GM12864 (cell line): Measurements from ENCODE around the gene FOXE3.

Source experiments
- DNase-seq: peaks from one replicate; pipeline ENCODE4 v3.0.0-alpha.2; 2011; ENCODE audit warnings: low read depth
- H3K4me3 ChIP-seq: 2 replicates; pipeline ENCODE4 v1.5.1; 2011; ENCODE audit warnings: mild to moderate bottlenecking, low read depth, low read length, control low read depth
- TF ChIP-seq, protein P1 (sequence below): IDR thresholded peaks from 2 replicates; pipeline ENCODE4 v1.5.1; 2011; ENCODE audit warnings: low read depth, mild to moderate bottlenecking, moderate library complexity, low read length, control low read depth, inconsistent platforms; ENCODE audit errors: missing control alignments

Gene FOXE3

DNA sequence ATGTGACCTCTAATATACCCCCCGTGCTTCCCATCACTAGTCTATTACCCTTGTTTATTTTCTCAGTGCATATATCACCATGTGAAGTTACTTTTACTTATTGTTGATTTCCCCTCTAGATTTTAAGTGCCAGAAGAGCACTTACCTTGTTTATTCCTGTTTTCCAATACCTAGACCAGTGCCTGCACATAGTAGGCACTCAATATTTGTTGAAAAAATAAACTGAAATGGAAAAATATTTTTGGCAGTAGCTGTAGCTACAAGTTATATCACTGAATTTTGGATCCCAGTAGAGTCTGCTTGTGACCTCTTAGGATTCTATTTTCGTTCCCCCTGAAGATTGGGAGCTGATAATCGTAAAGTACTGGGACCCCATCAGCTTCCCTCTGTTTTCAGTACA is 32.0 kb upstream of the FOXE3 start:
- H3K4me3 ChIP-seq = no peak overlapping the region
- TF ChIP-seq, protein P1, sequence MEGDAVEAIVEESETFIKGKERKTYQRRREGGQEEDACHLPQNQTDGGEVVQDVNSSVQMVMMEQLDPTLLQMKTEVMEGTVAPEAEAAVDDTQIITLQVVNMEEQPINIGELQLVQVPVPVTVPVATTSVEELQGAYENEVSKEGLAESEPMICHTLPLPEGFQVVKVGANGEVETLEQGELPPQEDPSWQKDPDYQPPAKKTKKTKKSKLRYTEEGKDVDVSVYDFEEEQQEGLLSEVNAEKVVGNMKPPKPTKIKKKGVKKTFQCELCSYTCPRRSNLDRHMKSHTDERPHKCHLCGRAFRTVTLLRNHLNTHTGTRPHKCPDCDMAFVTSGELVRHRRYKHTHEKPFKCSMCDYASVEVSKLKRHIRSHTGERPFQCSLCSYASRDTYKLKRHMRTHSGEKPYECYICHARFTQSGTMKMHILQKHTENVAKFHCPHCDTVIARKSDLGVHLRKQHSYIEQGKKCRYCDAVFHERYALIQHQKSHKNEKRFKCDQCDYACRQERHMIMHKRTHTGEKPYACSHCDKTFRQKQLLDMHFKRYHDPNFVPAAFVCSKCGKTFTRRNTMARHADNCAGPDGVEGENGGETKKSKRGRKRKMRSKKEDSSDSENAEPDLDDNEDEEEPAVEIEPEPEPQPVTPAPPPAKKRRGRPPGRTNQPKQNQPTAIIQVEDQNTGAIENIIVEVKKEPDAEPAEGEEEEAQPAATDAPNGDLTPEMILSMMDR = no peak
- DNase-seq = no peak

DNA sequence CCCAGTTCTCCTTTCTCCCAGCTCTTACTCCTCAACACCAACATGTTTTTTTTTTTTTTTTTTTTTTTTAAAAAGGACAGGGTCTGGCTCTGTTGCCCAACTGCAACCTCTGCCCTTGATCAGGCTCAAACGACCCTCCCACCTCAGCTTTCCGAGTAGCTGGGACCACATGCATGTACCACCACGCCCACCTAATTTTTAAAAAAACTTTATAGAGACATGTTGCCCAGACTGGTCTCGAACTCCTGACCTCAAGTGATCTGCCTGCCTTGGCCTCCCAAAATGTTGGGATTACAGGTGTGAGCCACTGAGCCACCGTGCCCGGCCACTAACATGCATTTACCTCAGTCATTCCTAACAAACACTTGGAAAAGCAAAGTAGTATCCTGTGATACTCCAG is 31.1 kb upstream of the FOXE3 start:
- DNase-seq = no peak
- TF ChIP-seq, protein P1 = no peak
- no peak overlapping the region for H3K4me3 ChIP-seq

DNA sequence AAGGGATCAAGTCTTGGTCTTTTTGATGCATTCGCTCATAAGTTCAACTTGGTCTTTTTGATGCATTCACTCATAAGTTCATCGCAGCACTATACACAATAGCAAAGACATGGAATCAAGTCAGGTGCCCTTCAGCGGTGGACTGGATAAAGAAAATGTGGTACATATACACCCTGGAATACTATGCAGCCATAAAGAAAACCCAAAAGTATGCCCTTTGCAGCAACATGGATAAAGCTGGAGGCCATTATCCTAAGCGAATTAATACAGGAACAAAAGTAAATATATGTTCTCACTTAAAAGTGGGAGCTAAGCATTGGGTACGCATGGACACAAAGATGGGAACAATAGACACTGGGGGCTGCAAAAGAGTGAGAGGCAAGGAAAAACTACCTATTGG is 29.8 kb upstream of the FOXE3 start:
- TF ChIP-seq, protein P1 = no peak
- no peak overlapping the region for H3K4me3 ChIP-seq
- no peak for DNase-seq

DNA sequence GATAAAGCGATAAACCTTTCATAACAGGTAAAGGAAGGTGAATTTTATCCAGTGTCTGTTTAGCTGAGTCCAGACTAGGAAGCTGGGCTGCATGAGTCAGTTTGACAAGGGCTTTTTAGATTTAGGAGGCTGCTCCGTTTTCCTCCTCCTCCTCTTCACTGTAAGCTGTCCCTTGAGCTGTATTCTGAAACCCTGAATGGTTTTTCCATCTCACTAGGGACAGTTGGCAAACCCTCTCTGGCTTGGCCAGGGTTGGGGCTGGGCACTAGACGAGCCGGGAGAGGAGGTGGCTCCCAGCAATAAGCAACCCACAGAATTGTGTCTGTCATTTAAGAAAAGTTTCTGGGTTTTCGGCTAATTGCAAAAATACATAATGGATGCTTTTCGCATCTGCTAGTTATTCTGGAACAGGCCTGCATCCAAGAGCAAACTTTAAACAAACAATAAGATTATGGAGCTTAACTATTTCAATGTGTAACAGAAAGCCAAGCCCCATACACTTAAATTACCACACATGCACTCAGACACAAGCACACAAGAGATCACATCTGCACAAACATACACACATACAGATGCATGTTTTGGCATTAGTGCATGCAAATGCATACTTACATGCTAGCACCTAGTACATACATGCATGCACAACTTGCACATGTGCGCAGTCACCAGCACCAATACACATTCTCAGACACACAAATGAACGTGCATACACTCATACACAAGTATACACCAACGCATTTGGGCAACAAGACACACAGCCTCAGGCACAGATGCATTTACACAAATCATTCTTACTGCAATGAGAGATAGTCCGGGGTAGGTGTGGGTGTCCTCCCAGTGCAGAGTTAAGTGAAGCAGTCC is 27.8 kb upstream of the FOXE3 start:
- TF ChIP-seq, protein P1 = no peak
- no peak for DNase-seq

DNA sequence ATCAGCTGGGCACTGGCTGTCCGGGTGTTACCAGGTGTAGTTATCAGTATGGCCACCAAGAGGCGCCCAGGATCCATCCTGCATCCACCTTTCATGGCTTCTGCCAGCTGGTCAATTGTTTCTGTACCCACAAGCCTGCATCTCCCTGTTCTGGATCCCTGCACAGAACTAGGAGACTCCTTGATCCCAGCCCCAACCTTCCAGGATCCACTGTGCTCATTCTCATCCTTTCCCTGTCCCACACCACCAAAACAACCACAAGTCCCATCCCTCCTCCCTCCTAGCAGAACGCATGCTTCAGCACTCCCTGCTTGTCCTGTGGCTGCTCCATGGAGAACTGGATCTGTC is 27.2 kb upstream of the FOXE3 start:
- DNase-seq = peak; percentile 13
- H3K4me3 ChIP-seq = no peak overlapping the region
- TF ChIP-seq, protein P1 = peak; percentile 93

More for the DNA sequence above, 27.8 kb upstream of the FOXE3 start:
- no peak overlapping the region for H3K4me3 ChIP-seq

DNA sequence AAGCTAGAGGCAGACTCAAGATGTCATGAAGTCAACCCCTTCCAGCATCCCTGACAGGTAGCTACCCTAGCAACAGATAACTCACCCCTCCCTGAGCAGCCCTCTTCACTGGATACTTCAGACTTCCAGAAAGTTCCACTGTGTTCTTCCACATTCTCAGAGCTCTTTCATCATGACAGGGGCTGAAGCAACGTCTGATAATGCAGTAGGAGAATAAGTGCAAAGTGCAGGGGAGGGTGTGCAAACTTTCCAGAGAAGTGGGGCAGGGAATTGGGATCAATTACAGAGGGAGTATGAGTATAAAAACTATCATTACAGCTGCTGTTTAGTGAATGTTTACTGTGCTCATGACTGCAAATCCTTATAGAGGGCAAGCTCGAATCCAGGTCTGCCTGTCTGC is 26.4 kb upstream of the FOXE3 start:
- TF ChIP-seq, protein P1 = no peak
- no peak overlapping the region for H3K4me3 ChIP-seq
- DNase-seq = no peak

DNA sequence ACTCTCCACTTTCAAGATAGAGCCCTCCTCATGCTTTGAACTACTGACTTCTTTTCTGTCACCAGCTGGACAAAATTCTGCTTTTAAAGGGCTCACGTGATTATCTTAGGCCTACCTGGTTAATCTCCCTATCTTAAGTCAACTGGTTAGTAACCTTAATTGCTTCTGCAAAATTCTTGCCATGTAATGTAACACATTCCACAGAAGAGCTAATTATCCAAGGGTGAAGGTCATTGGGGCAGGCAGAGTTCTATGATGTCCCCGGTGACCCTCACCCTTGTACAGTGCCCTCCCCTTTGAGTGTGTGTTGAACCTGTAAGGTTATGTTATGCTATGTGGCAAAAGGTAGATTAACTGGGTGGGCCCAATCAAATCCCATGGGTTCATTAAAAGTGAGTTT is 25.2 kb upstream of the FOXE3 start:
- no peak overlapping the region for H3K4me3 ChIP-seq
- DNase-seq = no peak
- TF ChIP-seq, protein P1 = no peak
